ENCODE data around the gene DYNLL1. TPM values are rescaled to one million over a fixed set of nuclear protein-coding genes. Genes with fewer than 3 reads are reported as not detected.
A peak's percentile ranks its signal among the peaks of the same experiment; 100 is the strongest.

Gene DYNLL1
- total and polyA plus RNA-seq, 2 of the 13 experiments (the other 11 are each of a cell fraction or from before 2014, with no cell fraction given) = 271 to 294 TPM

DNA sequence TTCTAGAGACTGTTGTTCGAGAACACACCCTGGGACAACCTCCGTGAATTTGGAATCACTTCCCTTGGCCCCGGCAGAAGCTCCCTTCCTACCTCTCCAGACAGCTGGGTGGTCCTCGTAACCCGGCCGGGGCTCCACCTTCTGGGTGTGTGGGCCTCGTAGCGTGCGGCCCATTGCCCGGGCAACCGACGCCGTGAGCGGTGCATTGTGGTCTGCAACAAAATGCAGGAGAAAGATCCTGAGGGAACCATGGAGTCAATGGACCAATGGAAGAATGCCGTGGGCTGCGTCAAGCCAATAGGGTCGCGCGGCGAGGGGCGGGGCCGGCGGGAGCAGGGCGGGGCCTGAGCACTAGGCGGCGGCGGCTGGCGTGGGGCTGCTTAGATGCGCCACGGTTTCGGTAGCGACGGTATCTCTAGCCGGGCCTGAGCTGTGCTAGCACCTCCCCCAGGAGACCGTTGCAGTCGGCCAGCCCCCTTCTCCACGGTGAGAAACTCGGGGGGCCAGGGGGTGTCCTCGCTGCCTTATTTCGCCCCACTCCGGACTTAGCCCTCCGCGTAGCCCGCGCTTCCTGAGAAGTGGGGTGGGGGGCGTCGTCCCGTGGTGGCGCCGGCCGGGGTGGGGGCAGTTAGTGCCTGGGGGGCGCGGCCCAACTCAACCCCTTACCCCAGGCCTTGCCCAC lies at the start of gene DYNLL1 (continued):
- TF ChIP-seq, protein P1, sequence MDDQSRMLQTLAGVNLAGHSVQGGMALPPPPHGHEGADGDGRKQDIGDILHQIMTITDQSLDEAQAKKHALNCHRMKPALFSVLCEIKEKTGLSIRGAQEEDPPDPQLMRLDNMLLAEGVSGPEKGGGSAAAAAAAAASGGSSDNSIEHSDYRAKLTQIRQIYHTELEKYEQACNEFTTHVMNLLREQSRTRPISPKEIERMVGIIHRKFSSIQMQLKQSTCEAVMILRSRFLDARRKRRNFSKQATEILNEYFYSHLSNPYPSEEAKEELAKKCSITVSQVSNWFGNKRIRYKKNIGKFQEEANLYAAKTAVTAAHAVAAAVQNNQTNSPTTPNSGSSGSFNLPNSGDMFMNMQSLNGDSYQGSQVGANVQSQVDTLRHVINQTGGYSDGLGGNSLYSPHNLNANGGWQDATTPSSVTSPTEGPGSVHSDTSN (CRISPR knock-in tag; IDR thresholded peaks at IDR 0.05; ENCODE audit: borderline replicate concordance) = no peak
- TF ChIP-seq GATA4 (IDR thresholded peaks at IDR 0.05; ENCODE audit: borderline replicate concordance, low read depth) (peak; percentile 82), NPAS2 (CRISPR knock-in tag; IDR thresholded peaks at IDR 0.05; ENCODE audit: borderline replicate concordance) (no peak), RBM22 (optimal IDR thresholded peaks at IDR 0.05; ENCODE audit: low read length) (peak; percentile 92), MXI1 (IDR thresholded peaks at IDR 0.05; ENCODE audit: borderline replicate concordance, low read depth, low read length) (peak; percentile 99), ZNF232 (CRISPR knock-in tag; IDR thresholded peaks at IDR 0.05; ENCODE audit: borderline replicate concordance) (peak; percentile 70; the same call in 1 of the 2 replicates), ZNF33B (CRISPR knock-in tag; IDR thresholded peaks at IDR 0.05) (no peak), ETV6 (CRISPR knock-in tag; conservative IDR thresholded peaks at IDR 0.05) (no peak), PTBP1 (IDR thresholded peaks at IDR 0.05; ENCODE audit: low read depth, low read length, poor library complexity, severe bottlenecking) (no peak), NCOA1 (CRISPR knock-in tag; IDR thresholded peaks at IDR 0.05) (no peak), ZNF430 (CRISPR knock-in tag; IDR thresholded peaks at IDR 0.05) (no peak), ZNF607 (CRISPR knock-in tag; IDR thresholded peaks at IDR 0.05; ENCODE audit: borderline replicate concordance) (no peak), ZNF776 (CRISPR knock-in tag; IDR thresholded peaks at IDR 0.05) (no peak; the same call in 1 of the 2 replicates), ZIK1 (CRISPR knock-in tag; IDR thresholded peaks at IDR 0.05; ENCODE audit: borderline replicate concordance, low read depth) (peak; percentile 75; the same call in 1 of the 2 replicates), HIVEP1 (CRISPR knock-in tag; IDR thresholded peaks at IDR 0.05) (peak; percentile 57; the same call in 1 of the 2 replicates), RFXAP (CRISPR knock-in tag; IDR thresholded peaks at IDR 0.05; ENCODE audit: borderline replicate concordance) (0 out of 2 replicates have a peak, but pooled peaks have one; percentile 69), ZNF558 (CRISPR knock-in tag; IDR thresholded peaks at IDR 0.05; ENCODE audit: borderline replicate concordance) (peak; percentile 91; the same call in 1 of the 2 replicates), SIN3A (IDR thresholded peaks at IDR 0.05; ENCODE audit: borderline replicate concordance, low read depth, low read length) (peak; percentile 100)
- TF ChIP-seq, protein P2, sequence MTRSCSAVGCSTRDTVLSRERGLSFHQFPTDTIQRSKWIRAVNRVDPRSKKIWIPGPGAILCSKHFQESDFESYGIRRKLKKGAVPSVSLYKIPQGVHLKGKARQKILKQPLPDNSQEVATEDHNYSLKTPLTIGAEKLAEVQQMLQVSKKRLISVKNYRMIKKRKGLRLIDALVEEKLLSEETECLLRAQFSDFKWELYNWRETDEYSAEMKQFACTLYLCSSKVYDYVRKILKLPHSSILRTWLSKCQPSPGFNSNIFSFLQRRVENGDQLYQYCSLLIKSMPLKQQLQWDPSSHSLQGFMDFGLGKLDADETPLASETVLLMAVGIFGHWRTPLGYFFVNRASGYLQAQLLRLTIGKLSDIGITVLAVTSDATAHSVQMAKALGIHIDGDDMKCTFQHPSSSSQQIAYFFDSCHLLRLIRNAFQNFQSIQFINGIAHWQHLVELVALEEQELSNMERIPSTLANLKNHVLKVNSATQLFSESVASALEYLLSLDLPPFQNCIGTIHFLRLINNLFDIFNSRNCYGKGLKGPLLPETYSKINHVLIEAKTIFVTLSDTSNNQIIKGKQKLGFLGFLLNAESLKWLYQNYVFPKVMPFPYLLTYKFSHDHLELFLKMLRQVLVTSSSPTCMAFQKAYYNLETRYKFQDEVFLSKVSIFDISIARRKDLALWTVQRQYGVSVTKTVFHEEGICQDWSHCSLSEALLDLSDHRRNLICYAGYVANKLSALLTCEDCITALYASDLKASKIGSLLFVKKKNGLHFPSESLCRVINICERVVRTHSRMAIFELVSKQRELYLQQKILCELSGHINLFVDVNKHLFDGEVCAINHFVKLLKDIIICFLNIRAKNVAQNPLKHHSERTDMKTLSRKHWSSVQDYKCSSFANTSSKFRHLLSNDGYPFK (CRISPR knock-in tag; IDR thresholded peaks at IDR 0.05; ENCODE audit: borderline replicate concordance) = no peak; the same call in 1 of the 2 replicates
- TF ChIP-seq, protein P3, sequence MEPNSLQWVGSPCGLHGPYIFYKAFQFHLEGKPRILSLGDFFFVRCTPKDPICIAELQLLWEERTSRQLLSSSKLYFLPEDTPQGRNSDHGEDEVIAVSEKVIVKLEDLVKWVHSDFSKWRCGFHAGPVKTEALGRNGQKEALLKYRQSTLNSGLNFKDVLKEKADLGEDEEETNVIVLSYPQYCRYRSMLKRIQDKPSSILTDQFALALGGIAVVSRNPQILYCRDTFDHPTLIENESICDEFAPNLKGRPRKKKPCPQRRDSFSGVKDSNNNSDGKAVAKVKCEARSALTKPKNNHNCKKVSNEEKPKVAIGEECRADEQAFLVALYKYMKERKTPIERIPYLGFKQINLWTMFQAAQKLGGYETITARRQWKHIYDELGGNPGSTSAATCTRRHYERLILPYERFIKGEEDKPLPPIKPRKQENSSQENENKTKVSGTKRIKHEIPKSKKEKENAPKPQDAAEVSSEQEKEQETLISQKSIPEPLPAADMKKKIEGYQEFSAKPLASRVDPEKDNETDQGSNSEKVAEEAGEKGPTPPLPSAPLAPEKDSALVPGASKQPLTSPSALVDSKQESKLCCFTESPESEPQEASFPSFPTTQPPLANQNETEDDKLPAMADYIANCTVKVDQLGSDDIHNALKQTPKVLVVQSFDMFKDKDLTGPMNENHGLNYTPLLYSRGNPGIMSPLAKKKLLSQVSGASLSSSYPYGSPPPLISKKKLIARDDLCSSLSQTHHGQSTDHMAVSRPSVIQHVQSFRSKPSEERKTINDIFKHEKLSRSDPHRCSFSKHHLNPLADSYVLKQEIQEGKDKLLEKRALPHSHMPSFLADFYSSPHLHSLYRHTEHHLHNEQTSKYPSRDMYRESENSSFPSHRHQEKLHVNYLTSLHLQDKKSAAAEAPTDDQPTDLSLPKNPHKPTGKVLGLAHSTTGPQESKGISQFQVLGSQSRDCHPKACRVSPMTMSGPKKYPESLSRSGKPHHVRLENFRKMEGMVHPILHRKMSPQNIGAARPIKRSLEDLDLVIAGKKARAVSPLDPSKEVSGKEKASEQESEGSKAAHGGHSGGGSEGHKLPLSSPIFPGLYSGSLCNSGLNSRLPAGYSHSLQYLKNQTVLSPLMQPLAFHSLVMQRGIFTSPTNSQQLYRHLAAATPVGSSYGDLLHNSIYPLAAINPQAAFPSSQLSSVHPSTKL (CRISPR knock-in tag; IDR thresholded peaks at IDR 0.05) = no peak
- TF ChIP-seq, protein P4, sequence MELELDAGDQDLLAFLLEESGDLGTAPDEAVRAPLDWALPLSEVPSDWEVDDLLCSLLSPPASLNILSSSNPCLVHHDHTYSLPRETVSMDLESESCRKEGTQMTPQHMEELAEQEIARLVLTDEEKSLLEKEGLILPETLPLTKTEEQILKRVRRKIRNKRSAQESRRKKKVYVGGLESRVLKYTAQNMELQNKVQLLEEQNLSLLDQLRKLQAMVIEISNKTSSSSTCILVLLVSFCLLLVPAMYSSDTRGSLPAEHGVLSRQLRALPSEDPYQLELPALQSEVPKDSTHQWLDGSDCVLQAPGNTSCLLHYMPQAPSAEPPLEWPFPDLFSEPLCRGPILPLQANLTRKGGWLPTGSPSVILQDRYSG (CRISPR knock-in tag; IDR thresholded peaks at IDR 0.05) = peak; percentile 24; the same call in 1 of the 2 replicates
